PC-9 (cell line): Measurements from ENCODE around the gene PAM16.

Source experiments
- CTCF ChIP-seq: fragments of 200-600 bp; sonication (generic); conservative IDR thresholded peaks from 2 replicates; pipeline ENCODE4 v1.6.1; 2017; ENCODE audit warnings: mixed run types, antibody characterized with exemption, mild to moderate bottlenecking, moderate library complexity
- EZH2 ChIP-seq: fragments of 200-600 bp; sonication (generic); IDR thresholded peaks from 2 replicates; pipeline ENCODE4 v1.8.0; 2017; ENCODE audit warnings: antibody characterized with exemption, low read depth

GRCh38 chr16:4380119-4381063 is 29.3 kb upstream of the PAM16 start:
- TF ChIP-seq EZH2 (no peak), CTCF (no peak)
